ENCODE data around the gene PTX4. TPM values are rescaled to one million over a fixed set of nuclear protein-coding genes. Genes with fewer than 3 reads are reported as not detected.
"Not testable (repeated sequence)": the region's sequence is repeated elsewhere in the genome, so short reads cannot be mapped to it uniquely, and the experiment has no call there.

PTX4 gene
- total RNA-seq, 1 donor from 2014 or later, result not detected

GRCh38 chr16:1443403-1443973, 45.3 kb downstream of the PTX4 start:
- no peaks in the 10 kb centered on the region for H3K36me3 Mint-ChIP-seq
- no peak for TF ChIP-seq CTCF (conservative IDR thresholded peaks at IDR 0.05)
- no peaks in the 10 kb centered on the region for H3K4me1 Mint-ChIP-seq (ENCODE audit: unreplicated experiment)
- no peak overlapping the region for H3K4me3 Mint-ChIP-seq
- H3K27ac Mint-ChIP-seq, result no peak overlapping the region
- H3K9me3 Mint-ChIP-seq, result no peaks in the 10 kb centered on the region
- no peak for DNase-seq (ENCODE audit: extremely low spot score, unreplicated experiment)
- no peaks in the 10 kb centered on the region for H3K27me3 Mint-ChIP-seq

GRCh38 chr16:1442697-1443096, 46.0 kb downstream of the PTX4 start:
- no peak for TF ChIP-seq CTCF (conservative IDR thresholded peaks at IDR 0.05)
- H3K4me1 Mint-ChIP-seq (ENCODE audit: unreplicated experiment), result no peaks in the 10 kb centered on the region
- no peak for DNase-seq (ENCODE audit: extremely low spot score, unreplicated experiment)
- no peaks in the 10 kb centered on the region for H3K36me3 Mint-ChIP-seq
- no peak overlapping the region for H3K27ac Mint-ChIP-seq
- H3K9me3 Mint-ChIP-seq, result no peaks in the 10 kb centered on the region
- no peaks in the 10 kb centered on the region for H3K27me3 Mint-ChIP-seq
- H3K4me3 Mint-ChIP-seq, result no peak overlapping the region

GRCh38 chr16:1441391-1441829, 47.3 kb downstream of the PTX4 start:
- TF ChIP-seq CTCF (conservative IDR thresholded peaks at IDR 0.05), result no peak
- Mint-ChIP-seq H3K4me1 (ENCODE audit: unreplicated experiment) (no peaks in the 10 kb centered on the region), H3K9me3 (no peaks in the 10 kb centered on the region), H3K36me3 (no peaks in the 10 kb centered on the region), H3K27ac (no peak overlapping the region), H3K27me3 (no peaks in the 10 kb centered on the region), H3K4me3 (no peak overlapping the region)
- no peak for DNase-seq (ENCODE audit: extremely low spot score, unreplicated experiment)

- H3K36me3 Mint-ChIP-seq; H3K4me1 Mint-ChIP-seq (ENCODE audit: unreplicated experiment); H3K4me3 Mint-ChIP-seq; H3K9me3 Mint-ChIP-seq; H3K27me3 Mint-ChIP-seq; DNase-seq (ENCODE audit: extremely low spot score, unreplicated experiment); H3K27ac Mint-ChIP-seq: not testable (repeated sequence)
These were observed 49.1 kb downstream of the PTX4 start for GRCh38 chr16:1439699-1440074.

- TF ChIP-seq CTCF (conservative IDR thresholded peaks at IDR 0.05), result no peak
- no peak overlapping the region for H3K27ac Mint-ChIP-seq
- no peaks in the 10 kb centered on the region for H3K27me3 Mint-ChIP-seq
- DNase-seq (ENCODE audit: extremely low spot score, unreplicated experiment), result no peak
- H3K36me3 Mint-ChIP-seq, result no peaks in the 10 kb centered on the region
- H3K4me1 Mint-ChIP-seq (ENCODE audit: unreplicated experiment), result no peaks in the 10 kb centered on the region
- H3K9me3 Mint-ChIP-seq, result no peaks in the 10 kb centered on the region
- H3K4me3 Mint-ChIP-seq, result no peak overlapping the region
These were observed 49.6 kb downstream of the PTX4 start for GRCh38 chr16:1439058-1439698.

GRCh38 chr16:1438229-1439057, 50.3 kb downstream of the PTX4 start:
- no peaks in the 10 kb centered on the region for H3K36me3 Mint-ChIP-seq
- no peak for TF ChIP-seq CTCF (conservative IDR thresholded peaks at IDR 0.05)
- H3K4me1 Mint-ChIP-seq (ENCODE audit: unreplicated experiment), result no peaks in the 10 kb centered on the region
- H3K9me3 Mint-ChIP-seq, result no peaks in the 10 kb centered on the region
- H3K27ac Mint-ChIP-seq, result no peak overlapping the region
- H3K27me3 Mint-ChIP-seq, result no peaks in the 10 kb centered on the region
- DNase-seq (ENCODE audit: extremely low spot score, unreplicated experiment), result no peak
- no peak overlapping the region for H3K4me3 Mint-ChIP-seq
